ENCODE results near the gene TFF2.

The TFF2 gene

DNA sequence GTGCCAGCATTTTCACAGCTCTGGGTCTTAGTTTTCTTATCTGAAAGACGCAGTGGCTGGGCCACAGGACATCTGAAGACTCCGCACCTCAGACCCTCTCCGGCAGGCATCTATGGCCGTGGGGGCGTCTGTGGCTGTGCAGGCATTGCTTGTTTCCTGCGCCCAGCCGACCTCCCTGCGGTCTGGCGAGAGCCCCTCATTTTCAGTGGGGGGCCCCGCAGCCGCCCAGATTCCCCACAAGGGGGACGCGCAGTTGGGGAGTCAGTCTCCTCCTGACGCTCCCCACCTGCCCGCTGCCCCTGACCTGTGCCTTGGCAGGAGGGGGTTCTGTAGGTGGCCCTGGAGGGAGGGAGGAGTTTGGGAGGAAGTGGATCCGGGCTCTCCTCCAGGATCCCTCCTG, 19.0 kb upstream of the TFF2 start:
- CTCF ChIA-PET, result no interaction called here
- H3K27ac ChIP-seq, result no peak overlapping the region
- POLR2A ChIA-PET (ENCODE audit: low non-redundant PET), result no interaction called here
- no peak for DNase-seq (ENCODE audit: low spot score)
- TF ChIP-seq, protein P1, sequence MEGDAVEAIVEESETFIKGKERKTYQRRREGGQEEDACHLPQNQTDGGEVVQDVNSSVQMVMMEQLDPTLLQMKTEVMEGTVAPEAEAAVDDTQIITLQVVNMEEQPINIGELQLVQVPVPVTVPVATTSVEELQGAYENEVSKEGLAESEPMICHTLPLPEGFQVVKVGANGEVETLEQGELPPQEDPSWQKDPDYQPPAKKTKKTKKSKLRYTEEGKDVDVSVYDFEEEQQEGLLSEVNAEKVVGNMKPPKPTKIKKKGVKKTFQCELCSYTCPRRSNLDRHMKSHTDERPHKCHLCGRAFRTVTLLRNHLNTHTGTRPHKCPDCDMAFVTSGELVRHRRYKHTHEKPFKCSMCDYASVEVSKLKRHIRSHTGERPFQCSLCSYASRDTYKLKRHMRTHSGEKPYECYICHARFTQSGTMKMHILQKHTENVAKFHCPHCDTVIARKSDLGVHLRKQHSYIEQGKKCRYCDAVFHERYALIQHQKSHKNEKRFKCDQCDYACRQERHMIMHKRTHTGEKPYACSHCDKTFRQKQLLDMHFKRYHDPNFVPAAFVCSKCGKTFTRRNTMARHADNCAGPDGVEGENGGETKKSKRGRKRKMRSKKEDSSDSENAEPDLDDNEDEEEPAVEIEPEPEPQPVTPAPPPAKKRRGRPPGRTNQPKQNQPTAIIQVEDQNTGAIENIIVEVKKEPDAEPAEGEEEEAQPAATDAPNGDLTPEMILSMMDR (conservative IDR thresholded peaks at IDR 0.05; ENCODE audit: low read depth), result no peak

- no peak for DNase-seq (ENCODE audit: low spot score)
- H3K27ac ChIP-seq, result no peak overlapping the region
- CTCF ChIA-PET, result interaction anchor here (0.6 to 1.3 kb wide), 2 partner anchors 10 to 14 kb away, joined by 5 to 8 read pairs; no protein-coding TSS in a partner anchor
- TF ChIP-seq, protein P1 (conservative IDR thresholded peaks at IDR 0.05; ENCODE audit: low read depth), result no peak
- POLR2A ChIA-PET (ENCODE audit: low non-redundant PET), result no interaction called here
Measured at GRCh38 chr21:42367367-42368165, 16.8 kb upstream of the TFF2 start.

DNA sequence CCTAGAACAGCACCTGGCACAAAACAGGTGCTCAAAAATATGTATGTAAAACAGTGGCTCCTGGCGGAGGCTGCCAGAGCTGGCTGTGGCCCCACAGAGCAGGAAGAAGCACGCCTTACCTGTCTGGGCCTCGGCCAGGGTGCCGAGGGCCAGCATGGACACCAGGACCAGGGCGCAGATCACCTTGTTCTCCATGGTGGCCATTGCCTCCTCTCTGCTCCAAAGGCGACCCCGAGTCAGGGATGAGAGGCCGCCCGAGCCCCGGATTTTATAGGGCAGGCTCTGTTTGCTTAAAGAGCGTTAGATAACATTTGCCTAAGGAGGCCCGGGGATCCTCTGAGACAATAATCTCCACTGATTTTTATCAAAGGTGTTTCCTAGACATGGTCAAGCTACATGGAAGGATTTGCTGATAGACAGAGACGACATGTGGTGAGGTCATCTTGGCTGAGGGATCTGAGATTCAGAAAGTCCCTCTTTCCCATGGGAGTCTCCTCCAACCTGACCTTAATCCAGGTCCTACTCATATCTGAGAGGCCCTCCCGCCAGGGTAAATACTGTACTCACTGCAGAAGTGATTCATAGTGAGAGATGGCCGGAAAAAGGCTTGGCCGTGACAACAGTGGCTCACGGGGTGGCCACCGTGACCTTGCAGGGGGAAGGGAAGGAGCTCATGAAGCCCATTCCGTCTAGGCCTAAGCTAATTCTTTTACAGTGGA, 15.7 kb upstream of the TFF2 start, which contains the start of gene TFF1:
TSS of gene TFF1 (minus strand) at position 244 of the 719 bp plus-strand sequence. CDS start at position 204, 40 bp downstream.
- CTCF ChIA-PET, result interaction anchor here (1.3 kb wide), 1 partner anchor 15 kb away, joined by 8 read pairs; no protein-coding TSS in a partner anchor
- H3K27ac ChIP-seq, result no peak within 1 kb of the TSS
- DNase-seq (ENCODE audit: low spot score), result no peak
- POLR2A ChIA-PET (ENCODE audit: low non-redundant PET), result no interaction called here
- TF ChIP-seq, protein P1 (conservative IDR thresholded peaks at IDR 0.05; ENCODE audit: low read depth), result no peak

DNA sequence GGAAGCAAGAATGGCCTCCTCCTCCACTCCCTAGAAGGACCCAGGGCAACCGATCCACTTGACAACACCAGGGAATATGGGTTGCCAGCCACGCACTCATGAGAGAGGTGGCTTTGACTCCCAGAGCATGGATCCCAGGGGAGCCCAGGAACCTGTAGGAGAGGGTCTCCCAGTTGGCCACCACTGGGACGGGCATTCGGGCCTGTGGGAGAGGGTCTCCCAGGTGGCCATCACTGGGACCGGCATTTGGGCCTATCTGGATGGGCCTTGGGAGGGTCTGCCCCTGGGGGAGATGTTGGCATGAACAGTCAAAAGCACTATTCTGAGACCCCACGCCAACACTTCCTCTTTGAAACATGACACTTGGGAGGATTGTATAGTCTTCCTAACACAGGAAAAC, 15.0 kb upstream of the TFF2 start:
- ChIA-PET CTCF (no interaction called here), POLR2A (ENCODE audit: low non-redundant PET) (no interaction called here)
- TF ChIP-seq, protein P1 (conservative IDR thresholded peaks at IDR 0.05; ENCODE audit: low read depth), result no peak
- H3K27ac ChIP-seq, result no peak overlapping the region
- DNase-seq (ENCODE audit: low spot score), result no peak

DNA sequence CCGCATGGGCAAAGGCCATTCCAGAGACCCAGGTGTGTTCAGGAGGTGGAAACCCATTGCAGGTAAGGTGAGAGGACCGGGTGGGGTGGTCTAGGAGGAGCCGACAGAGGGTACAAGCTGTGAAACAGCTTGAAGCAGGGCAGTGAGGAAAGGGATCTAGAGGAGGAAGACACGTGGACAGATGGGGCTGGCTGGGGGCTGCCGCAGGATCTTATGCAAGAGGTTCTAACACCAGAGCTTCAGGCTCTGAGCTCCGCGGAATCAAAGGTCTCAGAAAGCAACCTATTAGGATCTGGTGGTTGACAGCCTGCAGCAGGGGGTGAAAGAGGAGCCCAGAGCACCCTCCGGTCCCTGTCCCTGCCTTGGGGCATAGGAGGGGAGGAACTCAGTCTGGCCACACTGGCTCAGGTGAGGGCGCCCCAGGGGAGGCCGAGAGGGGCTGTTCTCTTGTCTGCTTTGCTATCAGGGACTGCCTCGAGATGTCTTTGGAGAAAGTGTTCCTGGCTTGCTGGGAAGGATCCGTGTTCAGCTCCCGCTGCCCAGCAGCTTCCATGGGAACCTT, 13.6 kb upstream of the TFF2 start:
- POLR2A ChIA-PET (ENCODE audit: low non-redundant PET), result no interaction called here
- DNase-seq (ENCODE audit: low spot score), result no peak
- TF ChIP-seq, protein P1 (conservative IDR thresholded peaks at IDR 0.05; ENCODE audit: low read depth), result no peak
- CTCF ChIA-PET, result interaction anchor here (0.7 kb wide), 1 partner anchor 219 kb away, joined by 3 read pairs; no protein-coding TSS in a partner anchor
- H3K27ac ChIP-seq, result no peak overlapping the region

- TF ChIP-seq, protein P1 (conservative IDR thresholded peaks at IDR 0.05; ENCODE audit: low read depth), result no peak
- no peak for DNase-seq (ENCODE audit: low spot score)
- ChIA-PET POLR2A (ENCODE audit: low non-redundant PET) (no interaction called here), CTCF (no interaction called here)
- H3K27ac ChIP-seq, result no peak overlapping the region
Measured at GRCh38 chr21:42363312-42363711, 12.5 kb upstream of the TFF2 start.

Measured in RWPE1 (cell line).